Subcutaneous adipose tissue (tissue), 4 donors: Measurements from ENCODE around the gene LMNTD2. TPM values are rescaled to one million over a fixed set of nuclear protein-coding genes. Genes with fewer than 3 reads are reported as not detected.

ENCODE experiments used
- CTCF ChIP-seq: fragments of 450-650 bp; IDR thresholded peaks from one replicate; pipeline ENCODE4 v1.5.1; 2016; ENCODE audit warnings: low read depth, mild to moderate bottlenecking, control low read depth, antibody characterized with exemption, moderate library complexity
- total RNA-seq, 4 donors: library from RNA; depleted of rRNA; stranded (reverse); fragments of >200 nt; gene quantifications; one replicate each; pipeline ENCODE4 v1.1.0, GENCODE V29; 2016

LMNTD2 gene
- total RNA-seq, 4 donors from 2014 or later, result 0.65 to 2.4 (median 1.0) TPM

GRCh38 chr11:563066-563811, 2.7 kb upstream of the LMNTD2 start:
- no peak for TF ChIP-seq CTCF

GRCh38 chr11:562046-562645, 1.6 kb upstream of the LMNTD2 start:
- no peak for TF ChIP-seq CTCF

GRCh38 chr11:561148-562003, 838 bp upstream of the LMNTD2 start:
- no peak for TF ChIP-seq CTCF

GRCh38 chr11:559712-560304, 730 bp downstream of the LMNTD2 start:
- TF ChIP-seq CTCF, result no peak

DNA sequence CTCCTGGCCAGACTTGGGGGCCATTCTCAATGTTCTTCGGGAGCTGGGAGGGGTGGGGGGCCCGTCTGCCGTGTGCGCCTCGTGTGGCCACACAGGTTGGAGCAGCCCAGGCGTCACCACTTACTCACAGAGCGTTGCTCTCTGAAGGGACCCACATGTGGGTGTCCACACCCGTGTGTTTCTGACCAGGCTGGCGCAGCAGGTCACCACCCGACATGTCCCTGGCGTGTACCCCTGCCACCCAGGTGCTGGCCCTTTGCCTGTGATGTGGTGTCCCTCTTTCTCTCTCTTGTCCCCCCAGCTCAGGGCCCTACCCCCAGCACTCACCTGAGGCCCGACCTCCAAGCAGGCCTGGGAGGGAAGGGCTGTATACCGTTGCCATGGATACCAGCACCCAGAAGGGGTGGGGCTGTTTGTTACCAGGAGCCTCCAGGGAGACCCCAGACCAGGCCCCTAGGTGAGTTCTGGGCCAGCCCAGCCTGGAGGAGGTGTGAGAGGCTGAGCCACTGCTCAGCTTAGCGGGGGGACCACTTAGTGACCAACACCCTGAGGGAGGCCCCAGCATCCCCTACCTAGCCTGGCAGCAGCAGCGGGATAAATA, 1.4 kb downstream of the LMNTD2 start:
- no peak for TF ChIP-seq CTCF

DNA sequence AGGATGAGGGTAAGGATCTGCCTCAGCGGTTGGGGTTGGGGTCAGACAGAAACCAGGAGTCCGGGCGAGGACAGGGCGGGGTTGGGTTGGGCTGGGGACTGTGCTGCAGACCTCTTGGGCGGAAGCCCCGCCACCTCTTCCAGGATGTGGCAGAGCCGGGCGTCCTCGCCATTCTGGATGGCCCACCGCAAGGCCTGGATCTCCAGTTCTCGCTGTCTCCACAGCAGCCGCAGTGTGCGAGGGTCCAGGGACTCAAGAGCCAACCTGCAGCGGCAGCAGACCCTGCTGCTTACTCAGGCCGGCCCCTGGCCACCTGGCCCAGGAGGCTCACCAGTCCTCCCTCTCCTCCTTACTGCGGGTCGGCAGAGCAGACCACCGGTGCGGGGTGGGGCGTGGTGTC, 2.0 kb downstream of the LMNTD2 start:
- TF ChIP-seq CTCF, result no peak
